Smooth muscle cell (in vitro differentiated cells): ENCODE measurements around the gene TAOK3. TPM values are rescaled to one million over a fixed set of nuclear protein-coding genes. Genes with fewer than 3 reads are reported as not detected.
A peak's percentile ranks its signal among the peaks of the same experiment; 100 is the strongest.

ENCODE experiments used
- DNase-seq: peaks from one replicate; lab custom pipeline; 2025; ENCODE audit not compliant: unreplicated experiment; lab: John Stamatoyannopoulos, UW
- H2AFZ ChIP-seq: fragments of 200-600 bp; sonication (generic); 2 replicates; pipeline ENCODE4 v1.6.0; 2016; ENCODE audit warnings: antibody characterized with exemption, low read depth, mild to moderate bottlenecking
- H3F3A ChIP-seq: fragments of 200-600 bp; sonication (generic); 2 replicates; pipeline ENCODE4 v1.6.0; 2017; ENCODE audit warnings: antibody characterized with exemption, low read depth
- H3K27ac ChIP-seq: fragments of 200-600 bp; sonication (generic); 2 replicates; pipeline ENCODE4 v1.5.1; 2016; ENCODE audit warnings: low read depth, mild to moderate bottlenecking
- H3K27me3 ChIP-seq: fragments of 200-600 bp; sonication (generic); 2 replicates; pipeline ENCODE4 v1.6.1; 2016; ENCODE audit warnings: low read depth, mild to moderate bottlenecking
- H3K36me3 ChIP-seq: fragments of 200-600 bp; sonication (generic); 2 replicates; pipeline ENCODE4 v1.5.1; 2016; ENCODE audit warnings: low read depth
- H3K4me1 ChIP-seq: fragments of 200-600 bp; sonication (generic); 2 replicates; pipeline ENCODE4 v1.5.1; 2016; ENCODE audit warnings: low read depth
- H3K4me2 ChIP-seq: fragments of 200-600 bp; sonication (generic); 2 replicates; pipeline ENCODE4 v1.6.0; 2016; ENCODE audit warnings: mild to moderate bottlenecking
- H3K4me3 ChIP-seq: fragments of 200-600 bp; sonication (generic); 2 replicates; pipeline ENCODE4 v1.5.1; 2016; ENCODE audit warnings: mild to moderate bottlenecking
- H3K79me2 ChIP-seq: fragments of 200-600 bp; sonication (generic); 2 replicates; pipeline ENCODE4 v1.6.0; 2016; ENCODE audit warnings: low read depth, mild to moderate bottlenecking
- H3K9ac ChIP-seq: fragments of 200-600 bp; sonication (generic); 2 replicates; pipeline ENCODE4 v1.6.0; 2016; ENCODE audit warnings: low read depth
- H3K9me3 ChIP-seq: fragments of 200-600 bp; sonication (generic); replicated peaks from 2 replicates; pipeline ENCODE4 v1.5.1; 2016; ENCODE audit warnings: low read depth
- H4K20me1 ChIP-seq: fragments of 200-600 bp; sonication (generic); 2 replicates; pipeline ENCODE4 v1.6.0; 2016; ENCODE audit warnings: low read depth
- CTCF ChIP-seq: fragments of 200-600 bp; sonication (generic); IDR thresholded peaks from 2 replicates; pipeline ENCODE4 v1.5.1; 2017; ENCODE audit warnings: borderline replicate concordance, mild to moderate bottlenecking, antibody characterized with exemption; ENCODE audit not compliant: insufficient read depth, poor library complexity, severe bottlenecking
- WGBS: methylation state at CpG from one replicate; pipeline ENCODE4 v1.1.7; 2016; ENCODE audit warnings: low lambda C conversion rate; 5-methylcytosine and 5-hydroxymethylcytosine counted together
- polyA plus RNA-seq: library from polyadenylated mRNA; unstranded; fragments of >200 nt; fragmentation: Nextera tagmentation; extraction: Ambion mirVana; gene quantifications from 2 replicates; pipeline ENCODE4 v1.2.1, GENCODE V29; 2016
- total RNA-seq: library from RNA; depleted of rRNA; stranded (reverse); fragments of >200 nt; gene quantifications from 2 replicates; pipeline ENCODE4 v1.2.3, GENCODE V29; 2014

The TAOK3 gene
- total and polyA plus RNA-seq, 2 experiments from 2014 or later = 7.3 to 7.9 TPM

GRCh38 chr12:118326991-118327390 is 45.7 kb downstream of the TAOK3 start:
- H3K4me1 ChIP-seq = peaks cover 3% of the 10 kb centered on the region
- no peak overlapping the region for H3K4me3 ChIP-seq
- no peak overlapping the region for H3K9ac ChIP-seq
- no peaks in the 10 kb centered on the region for H4K20me1 ChIP-seq
- H3K36me3 ChIP-seq = no peaks in the 10 kb centered on the region
- no peaks in the 10 kb centered on the region for H3F3A ChIP-seq
- H3K4me2 ChIP-seq = peak overlapping the region; percentile 38
- H3K9me3 ChIP-seq = no peaks in the 10 kb centered on the region
- no peak for DNase-seq
- H3K79me2 ChIP-seq = no peaks in the 10 kb centered on the region
- no peak overlapping the region for H2AFZ ChIP-seq
- no peaks in the 10 kb centered on the region for H3K27me3 ChIP-seq
- H3K27ac ChIP-seq = no peak overlapping the region
- TF ChIP-seq CTCF = no peak

- Histone ChIP-seq H3K9ac (no peak overlapping the region), H3K27me3 (no peaks in the 10 kb centered on the region), H3K4me3 (no peak overlapping the region), H2AFZ (no peak overlapping the region), H3K36me3 (no peaks in the 10 kb centered on the region), H4K20me1 (no peaks in the 10 kb centered on the region), H3K79me2 (no peaks in the 10 kb centered on the region), H3K9me3 (no peaks in the 10 kb centered on the region), H3K27ac (no peak overlapping the region), H3K4me1 (no peaks in the 10 kb centered on the region), H3K4me2 (no peak overlapping the region), H3F3A (no peaks in the 10 kb centered on the region)
- WGBS = 89% methylated on average over 2 of the region's 2 CpGs
- TF ChIP-seq CTCF = no peak
- no peak for DNase-seq
Measured at GRCh38 chr12:118325081-118325480, 47.6 kb downstream of the TAOK3 start.

- no peaks in the 10 kb centered on the region for H3K79me2 ChIP-seq
Measured at GRCh38 chr12:118319627-118320026, 53.1 kb downstream of the TAOK3 start.

More at GRCh38 chr12:118319627-118320026, 53.1 kb downstream of the TAOK3 start:
- Histone ChIP-seq H3K4me2 (no peak overlapping the region), H3K27me3 (no peaks in the 10 kb centered on the region), H3K27ac (no peak overlapping the region), H3K9ac (no peak overlapping the region), H3K4me1 (no peaks in the 10 kb centered on the region), H3K36me3 (no peaks in the 10 kb centered on the region), H2AFZ (no peak overlapping the region), H3K9me3 (no peaks in the 10 kb centered on the region), H3F3A (no peaks in the 10 kb centered on the region), H4K20me1 (no peaks in the 10 kb centered on the region), H3K4me3 (no peak overlapping the region)
- WGBS = 95% methylated on average over 3 of the region's 3 CpGs
- DNase-seq = no peak
- TF ChIP-seq CTCF = no peak
